Effector CD8-positive, alpha-beta T cell (primary cell): Measurements from ENCODE around the gene WDR48.

Experiments used
- DNase-seq: peaks from one replicate; lab custom pipeline; 2025; lab: John Stamatoyannopoulos, UW

Gene WDR48

DNA sequence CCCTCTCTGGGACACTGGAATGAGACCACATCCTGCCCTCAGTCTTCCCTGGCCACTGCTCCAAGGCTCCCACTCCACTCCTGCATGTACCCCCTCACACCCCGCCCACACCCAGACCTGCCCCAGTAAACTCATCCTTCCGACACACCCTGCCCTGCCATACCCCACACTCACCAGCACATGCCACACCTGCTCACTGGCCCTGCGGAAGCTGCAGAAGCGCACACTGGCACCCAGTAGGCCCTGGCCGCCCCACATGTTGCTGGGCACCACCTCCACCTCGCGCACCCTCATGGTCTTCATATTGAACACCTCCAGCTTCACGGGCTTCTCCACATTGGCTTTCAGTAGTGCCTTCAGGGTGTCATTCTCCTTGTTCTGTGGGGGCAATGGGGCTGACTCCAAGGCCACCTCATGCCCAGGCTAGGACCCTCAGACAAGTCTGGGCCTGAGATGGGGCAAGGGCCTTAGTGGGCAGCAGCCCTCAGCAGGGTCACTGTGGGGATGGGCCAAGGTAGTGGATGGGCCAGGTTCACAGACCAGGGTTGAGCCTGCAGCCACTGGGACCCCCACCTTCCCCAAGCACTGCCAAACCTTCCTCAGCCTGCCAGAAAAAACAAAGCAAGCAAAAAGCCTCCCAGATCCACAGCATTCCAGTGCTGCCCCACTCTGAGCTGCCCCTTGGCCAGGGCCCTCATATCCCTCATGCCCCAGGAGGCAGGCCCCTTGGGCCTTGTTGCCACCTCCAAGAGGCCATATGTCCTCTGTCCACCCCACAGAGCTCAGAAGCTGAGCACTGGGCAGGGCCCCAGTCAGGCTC, 50.9 kb downstream of the WDR48 start:
- DNase-seq, result no peak

DNA sequence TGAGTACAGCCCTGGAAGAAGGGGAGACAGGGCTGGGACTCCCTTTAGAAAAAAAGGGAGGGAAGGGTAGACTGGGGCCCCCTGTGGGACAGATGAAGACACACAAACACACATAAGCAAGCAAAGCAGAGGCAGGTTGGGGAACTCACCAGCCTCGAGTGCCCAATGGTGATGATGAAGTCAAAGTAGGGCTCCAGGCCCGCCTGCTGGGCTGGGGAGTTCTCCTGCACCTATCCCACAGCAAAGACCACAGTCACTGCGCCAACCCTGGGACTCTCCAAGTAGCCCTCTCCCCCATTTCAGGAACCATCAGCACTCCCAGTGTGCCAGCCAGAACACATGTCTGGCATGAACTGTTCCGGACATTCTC, 51.5 kb downstream of the WDR48 start:
- DNase-seq, result no peak

DNA sequence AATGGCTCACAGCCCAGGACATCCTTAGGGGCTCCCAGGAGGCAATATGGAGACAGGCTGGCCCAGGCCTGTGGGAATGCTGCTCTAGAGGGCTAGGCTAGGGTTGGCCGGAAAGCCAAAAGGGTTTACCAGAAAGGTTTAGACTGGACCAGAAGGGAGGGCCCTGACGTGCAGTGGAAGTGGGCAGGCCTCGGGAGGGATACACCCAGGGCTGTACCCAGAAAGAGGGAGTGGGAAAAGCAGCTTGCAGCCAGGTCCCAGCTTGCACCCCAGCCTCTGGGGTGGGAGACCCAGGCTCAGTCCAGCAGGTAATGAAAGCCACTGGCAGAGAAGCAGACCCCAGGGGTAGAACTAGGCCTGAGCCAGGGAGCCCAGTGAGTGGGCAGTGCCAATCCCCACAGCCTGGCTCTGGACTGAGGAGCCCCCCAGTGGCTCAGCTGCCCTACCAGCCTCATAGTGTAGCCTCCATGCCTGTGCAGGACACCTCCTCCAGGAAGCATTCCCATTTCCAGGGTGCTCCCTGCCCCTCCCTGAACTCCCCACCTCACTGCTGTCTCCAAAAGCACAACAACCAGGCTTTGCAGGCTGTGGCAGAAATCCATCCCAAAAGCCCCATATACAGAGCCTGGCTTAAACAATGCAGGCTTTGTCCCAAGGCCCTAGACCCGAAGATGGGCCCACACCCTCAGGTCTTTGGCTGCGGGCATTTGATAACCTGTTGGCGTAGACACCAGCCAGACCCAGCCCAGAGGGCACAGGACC, 52.2 kb downstream of the WDR48 start:
- no peak for DNase-seq

DNA sequence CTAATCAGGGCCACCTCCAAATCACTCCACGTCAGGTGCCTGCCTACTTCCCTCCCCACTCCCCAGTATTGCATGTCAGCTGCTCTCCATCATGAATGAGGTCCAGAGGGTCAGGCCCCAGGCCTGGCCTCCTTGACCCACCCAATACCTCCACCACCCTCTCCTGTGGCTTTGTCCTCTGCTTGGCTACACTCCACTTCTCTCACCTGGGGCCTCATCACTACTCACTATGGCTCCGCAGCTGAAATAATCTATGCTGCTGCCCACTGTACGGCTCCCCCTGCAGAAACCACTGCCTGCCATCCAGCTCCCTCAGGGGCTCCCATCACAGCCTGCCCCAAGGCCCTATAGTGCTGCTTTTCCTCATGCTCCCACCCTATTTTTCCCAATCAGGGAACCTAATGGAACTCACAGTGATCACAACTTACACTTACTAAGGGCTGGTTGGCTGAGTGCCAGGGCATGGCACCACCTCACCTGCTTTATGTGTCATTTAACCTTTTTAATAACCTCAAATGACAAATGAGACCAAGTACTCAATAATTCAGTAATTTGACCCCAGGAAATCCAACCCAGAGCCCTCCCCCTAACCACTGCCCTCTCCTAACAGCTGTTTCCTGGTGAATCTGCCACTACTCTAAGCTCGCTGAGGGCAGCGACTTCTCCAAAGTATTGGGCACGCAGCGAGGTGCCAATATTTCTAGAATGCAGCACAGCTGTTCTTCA, 53.3 kb downstream of the WDR48 start:
- no peak for DNase-seq

DNA sequence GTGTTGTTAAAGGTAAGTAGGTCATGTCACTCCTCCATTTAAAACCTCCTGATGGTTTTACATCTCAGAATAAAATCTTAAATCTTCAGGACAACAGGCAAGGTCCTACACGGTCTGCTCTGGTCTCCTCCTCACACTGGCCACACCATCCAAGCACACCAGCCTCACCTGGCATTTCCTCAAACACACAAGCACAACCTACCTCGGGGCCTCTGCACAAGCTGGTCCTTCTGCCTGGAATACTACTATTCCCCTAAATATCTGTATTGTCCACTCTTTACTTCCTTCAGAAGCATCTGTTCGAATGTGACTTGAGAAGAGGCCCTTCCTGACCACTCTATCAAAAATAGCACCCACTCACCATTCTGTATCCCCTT, 53.9 kb downstream of the WDR48 start:
- no peak for DNase-seq

DNA sequence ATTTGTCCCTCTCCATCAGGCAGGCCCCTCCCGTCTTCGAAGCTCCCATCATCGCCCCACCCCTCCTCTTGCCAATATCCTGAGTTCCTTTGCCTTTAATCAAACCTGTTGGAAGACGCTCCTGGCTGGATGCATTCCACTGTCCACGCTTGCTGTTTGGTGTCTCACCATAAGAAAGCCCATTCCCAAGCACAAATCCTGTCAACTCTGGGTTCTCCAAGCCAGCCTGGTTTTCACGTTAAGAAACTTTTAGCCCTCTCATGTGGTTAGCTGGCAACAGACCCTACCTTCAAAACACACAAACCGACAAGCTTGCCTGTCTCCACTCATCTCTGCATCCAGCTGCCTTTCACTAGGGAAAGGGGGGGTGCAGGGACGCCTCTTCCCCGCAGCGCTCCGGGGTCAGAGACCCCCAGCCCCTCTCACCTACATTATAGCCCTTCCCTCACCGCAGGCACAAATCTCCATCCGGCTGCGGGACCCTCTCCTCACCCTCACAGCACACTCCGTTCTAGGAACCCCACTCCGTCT, 54.5 kb downstream of the WDR48 start:
- DNase-seq, result no peak

DNA sequence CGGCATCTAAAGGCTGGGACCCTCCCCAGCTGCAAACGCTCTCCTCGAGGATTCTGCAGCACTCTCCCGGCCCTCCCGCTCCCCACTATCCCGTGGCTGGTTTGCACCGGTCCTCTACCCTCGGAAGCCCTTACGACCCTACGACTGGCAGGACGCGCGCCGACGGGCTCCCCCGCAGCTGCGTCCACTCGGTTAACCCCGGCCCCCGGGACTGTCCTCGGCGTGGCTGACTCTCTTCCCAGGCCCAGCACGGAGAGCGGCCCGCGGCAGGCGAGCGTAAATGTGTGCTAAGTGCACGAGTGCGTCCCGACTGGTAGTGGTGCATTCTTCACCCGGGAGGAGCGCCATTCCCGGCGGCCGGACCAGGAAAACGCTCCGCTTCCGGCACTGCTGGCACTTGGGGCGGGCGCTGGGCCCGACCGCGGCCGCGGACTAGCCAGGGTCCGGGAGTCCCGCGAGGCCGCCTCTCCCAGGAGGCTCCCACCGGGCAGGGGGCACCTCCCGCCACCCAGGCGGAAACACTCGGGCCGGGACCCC, 55.1 kb downstream of the WDR48 start:
- no peak for DNase-seq

DNA sequence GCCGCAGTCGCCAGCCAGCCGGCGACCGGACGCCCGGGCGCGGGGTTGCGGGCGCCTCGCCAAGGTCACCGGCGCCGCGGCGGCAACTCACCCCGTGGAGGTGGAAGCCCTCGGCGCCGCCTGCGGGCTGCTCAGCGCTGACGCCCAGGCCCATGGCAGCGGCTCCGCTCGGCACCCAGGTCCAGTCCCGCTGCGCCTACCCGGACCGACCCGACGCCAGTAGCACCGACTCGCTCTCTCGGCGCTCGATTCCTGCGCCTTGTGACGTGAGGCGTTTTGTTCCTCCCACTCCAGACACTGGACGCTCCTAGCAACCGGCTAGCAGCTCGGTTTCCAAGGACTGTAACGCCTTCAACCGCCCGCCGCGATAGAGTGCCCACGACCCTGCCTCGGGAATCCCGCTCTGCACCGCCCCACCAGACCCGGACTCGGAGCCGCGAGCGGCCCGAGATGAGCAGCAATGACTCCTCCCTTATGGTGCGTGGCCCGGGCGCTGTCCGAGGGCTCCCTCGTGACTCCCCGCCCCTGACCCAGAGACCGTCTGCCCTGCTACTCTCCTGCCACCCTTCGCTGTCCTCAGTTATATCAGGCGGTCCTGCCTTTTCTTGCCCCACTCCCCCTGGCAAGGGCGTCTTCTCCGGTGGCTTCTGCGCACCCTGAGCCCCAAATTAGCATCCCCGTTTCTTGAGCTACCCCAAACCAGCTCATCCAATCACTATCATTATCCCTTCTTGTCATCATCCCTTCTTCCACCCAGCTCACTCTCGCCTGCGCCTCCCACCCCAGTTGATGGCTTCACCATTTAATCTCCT, 55.8 kb downstream of the WDR48 start, which contains the start of the genes GORASP1 and TTC21A:
Gene GORASP1, minus strand, starts transcription at position 240 of the 812 bp plus-strand sequence. Its CDS starts 86 bp downstream, at position 154.
Gene TTC21A, plus strand, starts transcription at position 293 of the 812 bp plus-strand sequence. Its CDS starts 158 bp downstream, at position 451.
- DNase-seq, result peak; percentile 41

DNA sequence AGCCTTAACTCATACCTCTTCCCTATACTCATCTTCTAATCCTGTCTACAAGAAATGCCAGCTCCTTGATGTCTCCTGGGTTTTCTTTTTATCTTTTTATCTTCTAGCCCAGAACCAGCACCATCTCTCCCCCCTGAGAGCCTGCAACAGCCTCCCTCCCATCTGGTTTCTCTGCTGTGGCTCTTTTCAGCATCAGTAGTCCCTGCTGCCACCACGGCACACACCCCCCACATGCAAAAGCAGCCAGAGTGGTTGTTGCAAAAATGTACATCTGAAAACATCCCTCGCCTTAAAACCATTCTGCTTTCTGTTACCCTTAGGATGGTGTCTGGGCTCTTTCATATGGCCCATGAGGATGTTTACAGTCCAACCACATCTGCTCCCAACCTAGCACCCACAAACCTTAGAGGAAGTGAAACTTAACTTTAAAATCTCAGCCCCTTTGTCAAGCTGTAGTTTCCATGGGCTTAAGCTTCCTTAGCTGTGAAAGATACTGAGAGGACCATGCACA, 56.4 kb downstream of the WDR48 start:
- DNase-seq, result no peak

DNA sequence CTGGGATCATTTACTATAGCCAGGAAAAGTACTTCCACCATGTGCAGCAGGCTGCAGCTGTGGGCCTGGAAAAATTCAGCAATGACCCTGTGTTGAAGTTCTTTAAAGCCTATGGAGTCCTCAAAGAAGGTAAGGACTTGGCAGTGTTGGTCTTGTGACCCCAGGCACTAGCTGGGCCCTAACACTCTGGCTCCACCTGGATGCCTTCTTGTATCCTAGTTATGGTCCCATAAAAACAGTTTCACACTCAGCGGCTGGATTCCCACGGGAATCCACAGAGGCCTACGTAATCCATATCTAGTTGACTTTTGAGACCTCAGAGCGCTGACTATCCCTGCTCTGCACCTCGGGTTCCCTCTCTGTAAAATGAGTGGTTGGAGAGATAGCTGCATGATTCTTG, 57.3 kb downstream of the WDR48 start:
- no peak for DNase-seq

DNA sequence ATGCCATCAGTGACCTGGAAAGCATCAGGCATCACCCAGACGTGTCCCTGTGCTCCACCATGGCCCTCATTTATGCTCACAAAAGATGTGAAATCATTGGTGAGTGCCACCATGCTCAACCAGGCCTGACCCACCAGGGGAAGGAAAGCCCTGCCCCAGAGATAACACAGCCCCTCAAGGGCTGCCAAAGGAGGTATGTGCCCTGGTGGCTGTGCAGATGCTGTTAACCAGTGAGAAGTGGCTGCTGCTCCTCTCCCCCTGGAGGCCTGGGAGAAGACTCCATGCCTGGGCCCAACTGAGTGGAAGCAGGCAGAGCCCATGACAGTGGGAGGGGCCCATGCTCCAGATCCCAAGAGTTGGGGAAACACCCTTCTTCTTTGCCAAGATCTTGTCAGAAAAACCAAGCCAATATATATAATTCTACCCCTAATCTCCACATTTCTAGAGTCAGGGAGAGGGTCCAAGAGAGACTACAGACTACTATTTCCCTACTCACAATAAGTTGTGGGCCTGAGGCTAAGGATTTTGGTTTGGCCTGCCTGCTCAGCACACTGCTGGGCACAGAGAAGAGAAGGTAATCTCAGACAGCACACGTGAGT, 58.3 kb downstream of the WDR48 start:
- no peak for DNase-seq

DNA sequence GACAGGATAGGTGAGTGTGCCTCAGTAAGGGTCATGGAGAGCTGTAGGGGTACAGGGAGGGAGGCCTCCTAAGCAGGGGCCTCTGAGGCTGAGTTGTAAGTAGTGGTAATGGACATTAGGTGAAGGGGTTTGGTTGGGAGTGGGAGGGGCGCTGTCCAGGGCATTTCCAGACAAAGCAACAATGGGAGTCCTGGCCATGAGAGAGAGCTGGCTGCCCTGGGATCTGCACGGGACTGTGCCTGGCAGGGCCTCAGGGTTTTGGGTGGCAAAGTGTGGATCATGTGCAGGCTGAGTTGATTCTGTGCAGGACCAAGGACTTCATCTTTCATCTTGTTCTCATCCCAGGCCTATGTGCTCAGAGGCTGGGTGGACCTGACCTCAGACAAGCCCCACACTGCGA, 60.3 kb downstream of the WDR48 start:
- no peak for DNase-seq

DNA sequence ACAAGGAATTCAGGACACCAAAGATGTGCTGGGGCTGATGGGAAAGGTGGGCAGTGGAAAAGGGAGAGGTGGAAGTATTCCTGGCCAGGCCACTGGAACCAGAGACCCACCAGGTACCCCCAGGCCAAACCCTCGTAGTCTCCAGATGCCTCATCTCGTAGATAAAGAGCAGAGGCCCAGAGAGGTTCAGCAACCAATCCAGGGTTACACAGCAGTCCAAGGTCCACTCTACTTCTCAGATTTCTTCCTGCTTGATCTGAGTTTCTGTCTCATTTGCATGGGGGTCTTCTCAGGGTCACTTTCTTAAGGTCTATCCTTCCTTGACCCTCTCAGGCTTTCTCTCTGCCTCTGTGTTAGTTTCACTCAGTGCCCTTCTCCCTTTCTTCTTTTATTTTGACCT, 60.7 kb downstream of the WDR48 start:
- DNase-seq, result no peak

DNA sequence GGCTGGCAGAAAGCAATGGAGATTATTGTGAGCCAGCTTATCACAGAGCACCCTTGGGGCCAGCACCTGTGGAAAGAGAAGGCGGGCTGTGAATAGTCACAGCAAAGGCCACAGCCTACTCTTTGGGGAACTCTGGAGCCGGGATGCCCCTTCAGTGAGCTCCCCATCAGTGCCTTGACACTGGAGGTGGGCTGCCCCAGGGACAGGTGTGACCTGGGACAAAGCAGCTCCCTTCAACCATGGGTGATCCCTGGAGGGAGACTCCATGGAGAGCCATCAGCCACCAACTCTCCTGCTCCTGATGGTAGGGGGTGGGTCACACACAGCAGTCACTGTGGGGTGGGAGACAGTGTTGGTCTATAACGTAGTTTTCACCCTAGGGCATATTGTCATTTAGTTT, 61.5 kb downstream of the WDR48 start:
- DNase-seq, result no peak

DNA sequence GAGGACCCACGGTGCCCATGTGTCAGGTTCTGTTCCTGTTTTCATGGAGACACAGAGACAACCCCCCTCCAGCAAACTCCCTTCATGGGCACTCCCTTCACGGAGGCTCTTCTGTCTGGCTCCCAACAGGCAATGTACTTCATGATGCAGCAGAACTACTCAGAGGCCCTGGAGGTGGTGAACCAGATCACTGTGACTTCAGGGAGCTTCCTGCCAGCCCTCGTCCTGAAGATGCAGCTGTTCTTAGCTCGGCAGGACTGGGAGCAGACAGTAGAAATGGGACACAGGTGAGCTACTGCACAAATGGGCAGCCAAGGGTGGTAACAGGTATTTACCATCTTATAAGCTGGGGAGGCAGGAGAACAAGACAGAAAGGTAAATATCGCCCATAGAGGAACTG, 62.6 kb downstream of the WDR48 start:
- no peak for DNase-seq

DNA sequence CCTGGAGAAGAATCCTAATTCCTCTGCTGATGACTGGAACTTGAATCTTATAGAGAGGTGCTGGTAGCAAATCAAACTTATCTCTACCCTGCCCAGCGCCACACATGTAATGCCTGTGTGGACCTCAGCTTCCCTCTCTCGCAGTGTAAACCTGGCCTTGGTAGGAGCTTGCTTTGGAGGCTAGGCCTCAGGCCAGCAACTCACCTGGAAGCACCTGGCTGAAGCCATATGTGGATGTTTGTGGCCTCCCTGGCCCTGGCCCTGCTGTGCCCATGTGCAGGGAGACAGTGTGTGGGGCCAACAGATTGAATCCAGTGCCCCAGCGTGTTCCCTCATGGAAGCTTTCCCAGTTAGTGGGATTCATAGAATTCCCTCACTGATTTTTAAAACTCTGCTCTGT, 64.1 kb downstream of the WDR48 start:
- no peak for DNase-seq

DNA sequence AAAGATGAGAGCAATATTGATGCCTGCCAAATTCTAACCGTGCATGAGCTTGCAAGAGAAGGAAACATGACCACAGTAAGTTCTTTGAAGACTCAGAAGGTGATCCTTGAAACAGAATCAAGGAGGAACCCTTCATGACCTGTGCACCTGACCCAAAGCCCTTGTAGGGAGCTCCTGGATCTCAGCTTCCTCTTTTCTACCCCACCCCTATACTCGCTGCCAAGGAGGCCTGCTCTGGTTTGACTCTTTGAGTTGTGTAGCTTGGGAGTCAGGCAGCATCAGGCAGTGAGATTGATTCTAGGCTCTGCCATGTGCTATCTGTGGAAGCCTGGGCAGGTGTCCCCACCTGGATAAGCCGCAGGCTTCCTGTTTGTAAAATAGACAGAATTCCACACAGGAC, 66.3 kb downstream of the WDR48 start:
- DNase-seq, result no peak

DNA sequence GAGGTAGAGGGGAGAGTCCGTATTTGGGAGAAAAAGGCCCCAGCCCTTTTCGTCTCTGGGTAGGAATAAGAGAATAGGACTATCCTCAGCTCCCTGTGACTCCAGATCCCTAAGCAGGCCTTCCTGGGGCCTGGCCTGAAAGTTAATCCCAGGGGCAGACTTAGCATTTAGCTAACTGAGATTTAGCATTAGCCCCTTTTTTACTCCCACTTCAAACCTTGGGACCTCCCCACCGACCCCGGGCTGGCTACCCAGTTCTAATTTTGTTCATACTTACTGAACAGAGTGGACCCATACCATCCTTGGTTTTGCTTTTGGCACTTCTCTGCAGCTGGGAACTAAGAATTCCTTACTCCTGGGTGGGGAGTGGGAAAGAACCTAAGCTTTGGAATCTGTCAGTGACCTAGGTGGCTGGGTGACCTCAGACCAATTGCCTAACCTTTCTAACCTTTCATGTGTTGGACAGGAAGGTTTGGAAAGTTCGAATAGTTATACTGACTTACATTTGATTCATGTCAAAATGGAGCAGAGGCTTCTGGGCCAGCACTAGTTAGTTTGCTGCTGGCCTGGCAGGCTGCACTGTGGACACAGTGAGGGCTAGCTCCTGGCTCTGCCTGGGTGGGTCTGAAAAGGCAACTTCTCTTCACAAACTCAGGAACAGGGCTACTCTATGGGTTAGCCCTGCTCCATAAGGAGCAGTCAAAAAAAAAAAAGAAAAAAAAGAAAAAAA, 67.3 kb downstream of the WDR48 start:
- no peak for DNase-seq

DNA sequence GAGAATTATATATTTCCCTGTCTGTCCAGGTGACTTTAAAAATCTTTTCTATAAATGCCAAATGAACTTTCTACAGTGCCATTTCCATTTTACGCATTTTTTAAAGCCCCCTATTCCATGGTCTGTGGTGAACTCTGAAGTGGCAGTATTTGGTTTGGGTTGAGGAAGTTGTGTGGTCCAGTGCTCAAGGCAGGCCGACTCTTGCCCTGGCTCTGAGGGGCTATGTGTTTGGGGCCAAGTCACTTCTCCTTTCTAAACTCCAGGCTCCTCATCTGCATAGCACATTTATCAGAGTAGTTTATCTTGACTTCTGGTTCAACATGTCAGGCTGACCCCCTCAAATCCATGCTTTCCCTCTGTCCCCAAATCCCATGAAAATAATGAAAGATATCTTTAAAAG, 69.8 kb downstream of the WDR48 start:
- no peak for DNase-seq

DNA sequence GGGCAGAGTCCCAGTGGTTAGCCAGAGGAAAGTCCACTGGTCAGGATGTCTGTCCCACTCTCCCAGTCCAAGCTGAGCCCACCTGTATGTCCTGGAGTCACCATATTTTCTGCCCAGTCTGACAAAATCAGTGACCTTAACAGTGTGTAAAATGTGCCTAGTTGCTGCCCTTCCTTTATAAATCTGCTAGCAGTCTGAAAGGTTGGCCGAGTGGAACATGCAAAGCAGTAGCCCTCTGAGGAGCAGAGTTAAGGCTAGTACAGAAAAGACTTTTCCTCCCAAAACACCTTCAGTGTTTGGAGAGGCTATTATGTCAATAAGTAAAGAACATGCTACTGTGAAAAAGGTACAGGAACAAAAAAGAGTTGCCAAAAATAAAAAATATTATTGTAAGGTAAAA, 71.0 kb downstream of the WDR48 start:
- no peak for DNase-seq
